UCSD-AML1 (cell line): ENCODE measurements around the gene HMGA1.
A peak's percentile ranks its signal among the peaks of the same experiment; 100 is the strongest.

ENCODE experiments used
- DNase-seq: peaks from one replicate; lab custom pipeline; 2025; ENCODE audit not compliant: unreplicated experiment; lab: John Stamatoyannopoulos, UW

Gene HMGA1

GRCh38 chr6:34223956-34224940 lies 12.4 kb upstream of the HMGA1 start:
- peak; percentile 94 for DNase-seq

- no peak for DNase-seq
Observed at GRCh38 chr6:34225551-34225950, 11.1 kb upstream of the HMGA1 start.

DNA sequence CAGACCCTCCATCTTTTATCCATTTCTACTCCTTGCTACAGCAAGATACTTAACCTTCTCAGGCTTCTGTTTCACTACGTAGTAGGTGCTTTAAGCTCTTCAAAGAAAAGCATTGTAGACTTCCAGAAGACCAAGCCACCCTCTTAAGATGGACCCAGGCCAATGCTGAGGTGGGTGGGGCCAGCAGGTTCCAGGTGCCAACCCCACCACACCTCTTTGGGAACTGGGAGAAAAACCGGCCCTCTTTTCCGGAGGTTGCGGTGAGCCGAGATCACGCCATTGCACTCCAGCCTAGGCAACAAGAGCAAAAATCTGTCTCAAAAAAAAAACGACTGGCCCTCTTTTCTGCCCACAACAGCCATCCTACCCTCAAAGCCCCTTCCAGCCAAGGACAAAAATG lies 10.6 kb upstream of the HMGA1 start:
- DNase-seq: no peak

GRCh38 chr6:34226731-34227586 lies 9.7 kb upstream of the HMGA1 start:
- DNase-seq: peak; percentile 71

GRCh38 chr6:34227761-34228421 lies 8.8 kb upstream of the HMGA1 start:
- no peak for DNase-seq

DNA sequence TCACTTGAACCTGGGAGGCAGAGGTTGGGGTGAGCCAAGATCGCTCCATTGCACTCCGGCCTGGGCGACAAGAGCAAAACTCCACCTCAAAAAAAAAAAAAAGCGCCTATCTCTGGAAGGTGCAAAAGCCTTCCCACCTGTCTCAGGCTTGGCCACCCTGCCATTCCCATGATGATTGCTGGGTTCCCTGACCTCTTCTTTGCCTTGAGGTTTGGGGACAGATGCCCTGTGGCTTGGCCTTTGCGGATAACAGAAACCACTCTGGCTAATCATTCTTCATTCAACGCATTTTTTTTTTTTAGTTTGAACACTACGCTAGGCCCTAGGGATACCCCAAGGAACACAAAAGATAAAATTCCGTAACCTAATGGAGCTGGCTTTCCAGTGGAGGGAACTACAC lies 6.8 kb upstream of the HMGA1 start:
- no peak for DNase-seq

DNA sequence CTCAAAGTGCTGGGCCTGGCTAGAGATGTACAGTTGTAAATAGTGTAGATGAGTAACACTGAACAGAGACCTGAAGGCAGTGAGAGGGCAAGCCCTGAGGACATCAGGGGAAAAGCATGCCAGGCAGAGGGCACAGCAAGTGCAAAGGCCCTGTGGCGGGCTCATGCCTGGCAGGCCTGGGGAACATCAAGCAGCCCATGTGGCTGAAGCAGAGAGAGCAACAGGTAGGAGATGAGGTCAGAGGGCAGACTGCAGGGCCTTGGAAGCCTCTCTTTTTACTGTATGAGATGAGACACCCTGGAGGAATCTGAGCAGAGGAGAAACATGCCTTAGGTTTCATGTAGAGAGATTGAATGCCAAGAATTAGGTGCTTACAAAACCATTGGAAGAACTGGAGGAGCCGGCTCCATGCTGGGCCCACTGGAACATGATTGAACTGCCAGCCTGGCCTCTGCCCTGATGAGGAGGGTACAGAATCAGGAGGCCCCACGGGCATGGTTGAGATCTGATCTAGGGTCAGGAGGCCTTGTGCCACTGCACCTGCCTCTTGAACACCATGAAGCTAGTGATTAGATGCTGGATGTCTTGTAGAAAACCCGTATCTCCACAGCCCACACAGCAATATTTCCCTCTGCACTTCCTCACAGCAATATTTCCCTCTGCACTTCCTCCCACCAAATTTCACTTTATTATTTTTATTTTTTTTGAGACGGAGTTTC lies 5.9 kb upstream of the HMGA1 start:
- DNase-seq: peak; percentile 43

- no peak for DNase-seq
Observed at GRCh38 chr6:34231566-34232336, 4.9 kb upstream of the HMGA1 start.

GRCh38 chr6:34232901-34233300 lies 3.8 kb upstream of the HMGA1 start:
- DNase-seq: no peak

DNA sequence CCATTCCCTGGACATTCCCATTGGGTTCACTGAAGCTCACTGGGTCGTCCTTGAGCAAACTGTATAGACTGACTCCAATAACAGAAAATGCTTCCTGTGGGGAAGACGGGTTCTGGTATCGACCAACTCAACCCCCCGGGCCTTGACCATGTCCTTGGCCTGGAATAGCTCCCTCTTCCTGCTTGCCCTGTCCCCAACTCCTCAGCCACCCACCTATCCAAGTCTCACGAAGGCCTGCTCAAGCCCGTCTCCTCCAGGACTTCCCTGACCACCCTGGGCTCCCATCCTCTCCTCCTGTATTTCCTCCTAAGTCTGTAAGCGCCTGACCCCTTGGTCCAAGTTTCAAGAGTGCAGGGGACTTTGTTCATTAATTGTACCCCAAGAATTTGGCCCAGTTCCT lies 2.8 kb upstream of the HMGA1 start:
- DNase-seq: no peak

DNA sequence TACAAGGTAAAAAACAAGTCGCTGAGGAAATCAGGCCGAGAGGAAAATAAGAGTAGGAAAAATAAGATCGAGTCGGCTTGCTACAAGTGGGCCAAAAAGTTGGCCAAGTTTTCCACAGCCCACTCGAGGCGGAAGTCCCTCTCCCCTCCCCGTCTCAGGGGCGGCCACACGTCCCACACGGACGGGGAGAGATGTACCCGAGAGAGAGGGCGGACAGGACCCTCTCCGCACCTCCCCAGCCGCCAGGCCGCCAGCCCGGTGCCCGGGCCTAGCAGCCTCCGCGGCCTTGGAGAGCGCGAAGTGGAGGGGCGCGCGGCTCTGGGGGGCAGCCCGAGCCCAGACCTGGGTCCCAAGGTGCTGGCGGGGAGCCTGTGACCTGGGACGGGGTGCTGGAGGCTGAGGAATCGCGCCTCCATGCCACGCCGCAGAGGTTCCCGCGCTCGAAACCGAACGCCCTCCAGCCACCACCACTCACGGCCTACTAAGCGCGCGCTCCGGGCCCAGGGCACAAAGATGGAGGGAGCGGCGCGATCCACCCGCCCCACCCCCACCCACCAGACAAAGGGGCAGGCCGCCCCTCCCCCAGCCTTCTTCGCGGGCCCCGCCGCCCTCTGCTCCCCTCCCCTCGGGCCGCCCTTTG lies 1.9 kb upstream of the HMGA1 start:
- no peak for DNase-seq

GRCh38 chr6:34235307-34236130 lies 1.2 kb upstream of the HMGA1 start:
- DNase-seq: peak; percentile 74

DNA sequence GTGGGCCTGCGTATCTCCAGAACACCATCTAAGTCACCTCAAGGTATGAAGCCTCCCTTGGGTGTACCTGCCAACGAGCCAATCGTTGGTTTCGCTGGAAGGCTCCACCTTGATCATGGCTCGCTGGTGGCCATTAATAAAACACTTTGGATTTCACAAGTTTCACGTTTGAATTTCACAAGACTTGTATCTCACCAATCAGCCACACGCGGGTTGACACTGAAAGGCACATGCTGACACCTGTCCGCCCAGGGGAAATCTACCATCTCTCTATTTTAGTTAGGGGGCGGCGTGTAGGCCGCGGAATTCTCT lies 586 bp upstream of the HMGA1 start:
- no peak for DNase-seq

DNA sequence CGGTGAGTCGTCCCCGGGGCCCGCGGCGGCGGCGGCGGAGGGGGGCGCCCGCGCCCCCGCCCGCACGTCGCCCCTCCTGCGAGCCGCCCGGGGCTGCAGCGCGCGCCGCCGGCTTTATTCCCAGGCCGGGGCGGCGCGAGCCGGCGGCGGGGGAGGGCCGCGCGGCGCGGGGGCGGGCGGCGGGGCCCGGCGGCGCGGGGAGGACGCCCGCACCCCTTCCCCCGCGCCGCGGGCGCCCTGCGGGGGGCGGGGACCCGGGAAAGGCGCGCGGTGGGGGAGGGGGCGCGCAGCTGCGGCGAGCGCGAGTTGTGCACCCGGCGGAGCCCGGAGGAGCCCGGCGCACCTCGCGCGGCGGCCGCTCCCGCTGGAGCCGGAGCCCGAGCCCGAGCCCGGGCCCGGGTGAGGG lies 646 bp downstream of the HMGA1 start:
- DNase-seq: no peak

GRCh38 chr6:34237722-34238584 lies 1.3 kb downstream of the HMGA1 start:
- DNase-seq: peak; percentile 76

GRCh38 chr6:34238585-34239499 lies 2.2 kb downstream of the HMGA1 start:
- DNase-seq: no peak

- no peak for DNase-seq
Observed at GRCh38 chr6:34239500-34239825, 2.8 kb downstream of the HMGA1 start.
